ENCODE results near the gene FGFR4.
"Not testable (repeated sequence)": the region's sequence is repeated elsewhere in the genome, so short reads cannot be mapped to it uniquely, and the experiment has no call there.

Gene FGFR4

GRCh38 chr5:177045631-177046030 lies 41.1 kb upstream of the FGFR4 start:
- Histone ChIP-seq H3K4me1 (ENCODE audit: insufficient read depth, insufficient read length) (no peaks in the 10 kb centered on the region), H3K9me3 (ENCODE audit: insufficient read depth, low read length) (no peaks in the 10 kb centered on the region), H3K9ac (ENCODE audit: insufficient read length, low read depth) (no peak overlapping the region), H3K27me3 (ENCODE audit: insufficient read depth, insufficient read length) (no peaks in the 10 kb centered on the region), H3K36me3 (ENCODE audit: insufficient read depth, insufficient read length, low read length) (peaks cover 54% of the 10 kb centered on the region), H3K4me3 (ENCODE audit: insufficient read length, low read depth) (no peak overlapping the region)
- no peak for TF ChIP-seq SUZ12 (IDR thresholded peaks at IDR 0.05; ENCODE audit: extremely low read depth, insufficient read depth, insufficient read length)
- TF ChIP-seq ZNF274 (IDR thresholded peaks at IDR 0.05; ENCODE audit: low read depth, low read length): no peak
- no peak for TF ChIP-seq YY1 (IDR thresholded peaks at IDR 0.05; ENCODE audit: insufficient read depth, insufficient read length)
- no peak for DNase-seq (ENCODE audit: low read depth, low spot score)

GRCh38 chr5:177048531-177048930 lies 38.2 kb upstream of the FGFR4 start:
- not testable (repeated sequence) for H3K9ac ChIP-seq (ENCODE audit: insufficient read length, low read depth); H3K27me3 ChIP-seq (ENCODE audit: insufficient read depth, insufficient read length); DNase-seq (ENCODE audit: low read depth, low spot score); H3K9me3 ChIP-seq (ENCODE audit: insufficient read depth, low read length); H3K4me1 ChIP-seq (ENCODE audit: insufficient read depth, insufficient read length); H3K4me3 ChIP-seq (ENCODE audit: insufficient read length, low read depth)
- H3K36me3 ChIP-seq (ENCODE audit: insufficient read depth, insufficient read length, low read length): peaks cover 46% of the 10 kb centered on the region

GRCh38 chr5:177049285-177049684 lies 37.4 kb upstream of the FGFR4 start:
- DNase-seq (ENCODE audit: low read depth, low spot score): no peak
- H3K9ac ChIP-seq (ENCODE audit: insufficient read length, low read depth): no peak overlapping the region
- TF ChIP-seq YY1 (IDR thresholded peaks at IDR 0.05; ENCODE audit: insufficient read depth, insufficient read length): no peak
- H3K36me3 ChIP-seq (ENCODE audit: insufficient read depth, insufficient read length, low read length): peaks cover 43% of the 10 kb centered on the region
- H3K4me1 ChIP-seq (ENCODE audit: insufficient read depth, insufficient read length): no peaks in the 10 kb centered on the region
- no peak overlapping the region for H3K4me3 ChIP-seq (ENCODE audit: insufficient read length, low read depth)
- no peaks in the 10 kb centered on the region for H3K9me3 ChIP-seq (ENCODE audit: insufficient read depth, low read length)
- no peaks in the 10 kb centered on the region for H3K27me3 ChIP-seq (ENCODE audit: insufficient read depth, insufficient read length)

- peaks cover 45% of the 10 kb centered on the region for H3K36me3 ChIP-seq (ENCODE audit: insufficient read depth, insufficient read length, low read length)
- H3K4me3 ChIP-seq (ENCODE audit: insufficient read length, low read depth): no peak overlapping the region
- H3K9me3 ChIP-seq (ENCODE audit: insufficient read depth, low read length): no peaks in the 10 kb centered on the region
- no peak for TF ChIP-seq SUZ12 (IDR thresholded peaks at IDR 0.05; ENCODE audit: extremely low read depth, insufficient read depth, insufficient read length)
- no peak for TF ChIP-seq YY1 (IDR thresholded peaks at IDR 0.05; ENCODE audit: insufficient read depth, insufficient read length)
- TF ChIP-seq ZNF274 (IDR thresholded peaks at IDR 0.05; ENCODE audit: low read depth, low read length): no peak
- DNase-seq (ENCODE audit: low read depth, low spot score): no peak
- H3K9ac ChIP-seq (ENCODE audit: insufficient read length, low read depth): no peak overlapping the region
- no peaks in the 10 kb centered on the region for H3K27me3 ChIP-seq (ENCODE audit: insufficient read depth, insufficient read length)
- peaks cover 2% of the 10 kb centered on the region for H3K4me1 ChIP-seq (ENCODE audit: insufficient read depth, insufficient read length)
Measured at GRCh38 chr5:177064500-177065277, 22.0 kb upstream of the FGFR4 start.

GRCh38 chr5:177065491-177065890 lies 21.2 kb upstream of the FGFR4 start:
- TF ChIP-seq YY1 (IDR thresholded peaks at IDR 0.05; ENCODE audit: insufficient read depth, insufficient read length) (no peak), SUZ12 (IDR thresholded peaks at IDR 0.05; ENCODE audit: extremely low read depth, insufficient read depth, insufficient read length) (no peak), ZNF274 (IDR thresholded peaks at IDR 0.05; ENCODE audit: low read depth, low read length) (no peak)
- Histone ChIP-seq H3K36me3 (ENCODE audit: insufficient read depth, insufficient read length, low read length) (peaks cover 42% of the 10 kb centered on the region), H3K4me3 (ENCODE audit: insufficient read length, low read depth) (no peak overlapping the region), H3K9ac (ENCODE audit: insufficient read length, low read depth) (no peak overlapping the region), H3K27me3 (ENCODE audit: insufficient read depth, insufficient read length) (no peaks in the 10 kb centered on the region), H3K4me1 (ENCODE audit: insufficient read depth, insufficient read length) (peaks cover 2% of the 10 kb centered on the region), H3K9me3 (ENCODE audit: insufficient read depth, low read length) (no peaks in the 10 kb centered on the region)
- DNase-seq (ENCODE audit: low read depth, low spot score): no peak

- Histone ChIP-seq H3K9me3 (ENCODE audit: insufficient read depth, low read length) (no peaks in the 10 kb centered on the region), H3K9ac (ENCODE audit: insufficient read length, low read depth) (no peak overlapping the region), H3K36me3 (ENCODE audit: insufficient read depth, insufficient read length, low read length) (peaks cover 42% of the 10 kb centered on the region), H3K27me3 (ENCODE audit: insufficient read depth, insufficient read length) (no peaks in the 10 kb centered on the region), H3K4me1 (ENCODE audit: insufficient read depth, insufficient read length) (peaks cover 2% of the 10 kb centered on the region), H3K4me3 (ENCODE audit: insufficient read length, low read depth) (no peak overlapping the region)
- no peak for DNase-seq (ENCODE audit: low read depth, low spot score)
- no peak for TF ChIP-seq YY1 (IDR thresholded peaks at IDR 0.05; ENCODE audit: insufficient read depth, insufficient read length)
- TF ChIP-seq ZNF274 (IDR thresholded peaks at IDR 0.05; ENCODE audit: low read depth, low read length): no peak
- TF ChIP-seq SUZ12 (IDR thresholded peaks at IDR 0.05; ENCODE audit: extremely low read depth, insufficient read depth, insufficient read length): no peak
Measured at GRCh38 chr5:177066224-177066623, 20.5 kb upstream of the FGFR4 start.

GRCh38 chr5:177067503-177067902 lies 19.2 kb upstream of the FGFR4 start:
- TF ChIP-seq YY1 (IDR thresholded peaks at IDR 0.05; ENCODE audit: insufficient read depth, insufficient read length) (no peak), SUZ12 (IDR thresholded peaks at IDR 0.05; ENCODE audit: extremely low read depth, insufficient read depth, insufficient read length) (no peak), ZNF274 (IDR thresholded peaks at IDR 0.05; ENCODE audit: low read depth, low read length) (no peak)
- Histone ChIP-seq H3K27me3 (ENCODE audit: insufficient read depth, insufficient read length) (no peaks in the 10 kb centered on the region), H3K4me3 (ENCODE audit: insufficient read length, low read depth) (no peak overlapping the region), H3K9me3 (ENCODE audit: insufficient read depth, low read length) (no peaks in the 10 kb centered on the region), H3K9ac (ENCODE audit: insufficient read length, low read depth) (no peak overlapping the region), H3K36me3 (ENCODE audit: insufficient read depth, insufficient read length, low read length) (peaks cover 31% of the 10 kb centered on the region), H3K4me1 (ENCODE audit: insufficient read depth, insufficient read length) (peaks cover 2% of the 10 kb centered on the region)
- no peak for DNase-seq (ENCODE audit: low read depth, low spot score)

Data from NT2/D1 (cell line).